ENCODE results near the gene PAPSS2. TPM values are rescaled to one million over a fixed set of nuclear protein-coding genes. Genes with fewer than 3 reads are reported as not detected.
A peak's percentile ranks its signal among the peaks of the same experiment; 100 is the strongest.

The PAPSS2 gene
- total RNA-seq, 1 experiment from 2014 or later, result 14.6 TPM

DNA sequence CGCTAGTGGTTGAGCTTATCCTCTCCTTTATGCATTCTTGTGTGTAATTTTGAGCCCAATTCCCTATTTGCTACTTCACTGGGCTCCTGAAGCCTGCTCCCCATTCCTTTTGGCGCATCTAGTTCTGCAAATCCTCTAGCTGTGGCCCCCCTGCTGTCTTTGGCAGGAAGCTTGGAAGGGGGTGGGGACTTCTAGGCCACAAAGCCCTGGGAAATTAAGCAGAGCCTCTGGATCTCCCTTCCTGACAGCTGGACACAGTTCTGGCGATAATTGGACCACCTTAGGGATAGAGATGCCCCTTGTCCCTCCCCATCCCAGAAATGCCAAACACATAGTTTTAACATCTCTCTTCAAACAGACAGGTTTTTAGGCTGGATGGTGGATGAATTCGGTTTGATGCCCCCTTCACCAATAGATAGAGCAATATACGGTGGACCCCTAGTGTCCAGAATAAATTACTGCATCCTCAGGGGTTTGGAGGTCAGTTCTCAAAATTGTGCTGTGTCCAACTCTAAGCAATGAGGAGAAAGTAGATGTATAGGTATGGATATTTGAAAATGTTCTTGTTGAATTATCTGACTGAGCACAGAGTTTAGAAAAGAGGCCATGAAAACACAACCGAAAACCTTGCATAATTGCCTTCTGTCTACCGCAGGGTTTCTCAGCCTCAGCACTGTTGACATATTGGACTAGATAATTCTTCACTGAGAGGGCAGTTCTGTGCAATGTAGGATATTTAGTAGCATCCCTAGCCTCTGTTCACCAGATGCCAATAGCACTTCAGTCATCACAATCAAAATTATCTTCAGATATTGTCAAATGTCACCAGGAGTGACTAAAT lies 75.5 kb downstream of the PAPSS2 start:
- peak; percentile 97 for ATAC-seq
- Histone ChIP-seq H3K79me2 (ENCODE audit: insufficient read depth, low read length) (no peaks in the 10 kb centered on the region), H3K9me3 (ENCODE audit: control insufficient read depth in 1 of 2, insufficient read depth in 1 of 2, low read depth in 1 of 2, low read length in 2 of 2) (no peaks in the 10 kb centered on the region), H3K36me3 (ENCODE audit: control insufficient read depth in 1 of 2, insufficient read depth in 2 of 2, low read length in 2 of 2) (no peaks in the 10 kb centered on the region), H3K9ac (ENCODE audit: low read length) (no peak overlapping the region), H2AFZ (ENCODE audit: low read depth, low read length, poor library complexity, severe bottlenecking) (no peak overlapping the region), H3K27me3 (ENCODE audit: insufficient read depth, low read length) (no peaks in the 10 kb centered on the region), H3K4me1 (ENCODE audit: control insufficient read depth in 1 of 2, insufficient read depth in 2 of 2, low read length in 2 of 2) (peaks cover 6% of the 10 kb centered on the region in 2 experiments), H3K9me2 (ENCODE audit: insufficient read depth) (no peaks in the 10 kb centered on the region), H3K4me3 (replicated peaks in 1 of 2; ENCODE audit: low read depth in 1 of 2, low read length in 2 of 2) (no peak overlapping the region), H3K4me2 (ENCODE audit: low read length) (peak overlapping the region; percentile 50), H3K27ac (ENCODE audit: low read depth, low read length) (no peak overlapping the region), H4K20me1 (ENCODE audit: insufficient read depth) (no peaks in the 10 kb centered on the region)
- BruUV-seq (replicated peaks), result no TSS peak
- CTCF ChIA-PET, result interaction anchor here (0.7 to 1.9 kb wide), 6 partner anchors 9 to 202 kb away, joined by 3 to 15 read pairs (median 4); no protein-coding TSS in a partner anchor
- POLR2A ChIA-PET, result no interaction called here
- RAD21 ChIA-PET (ENCODE audit: low non-redundant PET in 1 of 2, low total read pairs in 2 of 2, uncharacterized antibody in 2 of 2, unreplicated experiment in 2 of 2), result interaction anchor here in 1 of 2 experiments (0.6 to 1.9 kb wide), 3 partner anchors 40 to 202 kb away, joined by 3 to 6 read pairs (median 4); no protein-coding TSS in a partner anchor
- intact Hi-C loops (cut with micrococcal nuclease), result loop anchor here (1.0 to 2.0 kb wide), 2 partner anchors 79 to 202 kb away; no protein-coding TSS in a partner anchor
- peak; percentile 29 for DNase-seq (ENCODE audit: low read depth, low spot score)
- TF ChIP-seq RAD21 (IDR thresholded peaks at IDR 0.05; ENCODE audit: low read depth), result peak; percentile 91
- no peak for TF ChIP-seq ZBTB33 (IDR thresholded peaks at IDR 0.05; ENCODE audit: extremely low read depth, insufficient replicate concordance, low read length)
- TF ChIP-seq, protein P1, sequence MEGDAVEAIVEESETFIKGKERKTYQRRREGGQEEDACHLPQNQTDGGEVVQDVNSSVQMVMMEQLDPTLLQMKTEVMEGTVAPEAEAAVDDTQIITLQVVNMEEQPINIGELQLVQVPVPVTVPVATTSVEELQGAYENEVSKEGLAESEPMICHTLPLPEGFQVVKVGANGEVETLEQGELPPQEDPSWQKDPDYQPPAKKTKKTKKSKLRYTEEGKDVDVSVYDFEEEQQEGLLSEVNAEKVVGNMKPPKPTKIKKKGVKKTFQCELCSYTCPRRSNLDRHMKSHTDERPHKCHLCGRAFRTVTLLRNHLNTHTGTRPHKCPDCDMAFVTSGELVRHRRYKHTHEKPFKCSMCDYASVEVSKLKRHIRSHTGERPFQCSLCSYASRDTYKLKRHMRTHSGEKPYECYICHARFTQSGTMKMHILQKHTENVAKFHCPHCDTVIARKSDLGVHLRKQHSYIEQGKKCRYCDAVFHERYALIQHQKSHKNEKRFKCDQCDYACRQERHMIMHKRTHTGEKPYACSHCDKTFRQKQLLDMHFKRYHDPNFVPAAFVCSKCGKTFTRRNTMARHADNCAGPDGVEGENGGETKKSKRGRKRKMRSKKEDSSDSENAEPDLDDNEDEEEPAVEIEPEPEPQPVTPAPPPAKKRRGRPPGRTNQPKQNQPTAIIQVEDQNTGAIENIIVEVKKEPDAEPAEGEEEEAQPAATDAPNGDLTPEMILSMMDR (IDR thresholded peaks at IDR 0.05 in 2 of 3, conservative IDR thresholded peaks at IDR 0.05 in 1 of 3; ENCODE audit: borderline replicate concordance in 1 of 3, insufficient read depth in 1 of 3, low read depth in 2 of 3, low read length in 2 of 3), result peak; percentile 70 to 88 (median 83); a peak in 5 of 6 replicates
